HG03378 (cell line): ENCODE measurements around the gene ADRA2C.

Source experiments
- ATAC-seq: cut with Tn5 transposase; IDR thresholded peaks from one replicate; pipeline ENCODE4 v1.9.1; 2021; ENCODE audit warnings: mild to moderate bottlenecking, moderate library complexity; ENCODE audit not compliant: unreplicated experiment

Gene ADRA2C

GRCh38 chr4:3732076-3733028 is 33.8 kb upstream of the ADRA2C start:
- ATAC-seq, result no peak

DNA sequence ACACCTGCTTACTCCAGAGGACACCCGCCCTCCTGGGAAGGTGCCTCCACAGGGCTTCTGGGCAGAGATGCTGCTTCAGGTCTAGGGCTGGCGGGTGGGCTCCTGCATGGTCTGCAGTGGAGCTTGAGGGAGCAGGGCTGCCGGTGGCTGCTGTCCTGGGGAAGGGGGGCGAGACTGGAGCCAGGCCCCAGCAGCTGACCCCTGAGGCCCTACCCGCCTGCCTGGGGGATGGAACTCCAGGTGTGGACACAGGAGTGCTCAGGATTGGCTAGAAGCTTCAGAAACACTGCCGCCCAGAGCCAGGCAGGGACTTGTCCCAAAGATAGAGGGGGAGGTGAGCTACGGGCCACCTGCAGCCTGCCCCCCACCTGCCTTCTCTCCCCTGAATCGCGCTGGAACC is 33.0 kb upstream of the ADRA2C start:
- no peak for ATAC-seq

- ATAC-seq, result no peak
Measured at GRCh38 chr4:3735196-3735595, 31.0 kb upstream of the ADRA2C start.

GRCh38 chr4:3736290-3736689 is 29.9 kb upstream of the ADRA2C start:
- ATAC-seq, result no peak

DNA sequence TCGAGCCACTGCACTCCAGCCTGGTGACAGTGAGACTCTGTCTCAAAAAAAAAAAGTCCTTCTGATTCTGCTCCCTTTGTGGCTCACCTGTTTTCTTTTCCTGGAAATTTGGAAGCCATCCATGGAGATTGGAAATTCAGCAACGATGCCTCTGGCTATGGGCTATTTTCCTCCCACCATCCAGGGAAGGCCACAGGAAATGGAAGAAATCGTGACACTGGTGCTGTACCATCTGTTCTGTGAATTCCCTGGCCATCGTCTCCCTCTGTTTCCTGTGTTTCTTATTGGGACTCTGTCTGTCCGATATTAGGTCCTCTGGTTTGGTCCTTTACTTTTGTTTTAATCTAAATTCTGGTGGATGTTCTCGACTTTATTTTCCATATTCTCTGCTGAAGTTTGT is 29.4 kb upstream of the ADRA2C start:
- no peak for ATAC-seq

GRCh38 chr4:3739577-3739976 is 26.6 kb upstream of the ADRA2C start:
- no peak for ATAC-seq

- ATAC-seq, result no peak
Measured at GRCh38 chr4:3740256-3740655, 25.9 kb upstream of the ADRA2C start.

DNA sequence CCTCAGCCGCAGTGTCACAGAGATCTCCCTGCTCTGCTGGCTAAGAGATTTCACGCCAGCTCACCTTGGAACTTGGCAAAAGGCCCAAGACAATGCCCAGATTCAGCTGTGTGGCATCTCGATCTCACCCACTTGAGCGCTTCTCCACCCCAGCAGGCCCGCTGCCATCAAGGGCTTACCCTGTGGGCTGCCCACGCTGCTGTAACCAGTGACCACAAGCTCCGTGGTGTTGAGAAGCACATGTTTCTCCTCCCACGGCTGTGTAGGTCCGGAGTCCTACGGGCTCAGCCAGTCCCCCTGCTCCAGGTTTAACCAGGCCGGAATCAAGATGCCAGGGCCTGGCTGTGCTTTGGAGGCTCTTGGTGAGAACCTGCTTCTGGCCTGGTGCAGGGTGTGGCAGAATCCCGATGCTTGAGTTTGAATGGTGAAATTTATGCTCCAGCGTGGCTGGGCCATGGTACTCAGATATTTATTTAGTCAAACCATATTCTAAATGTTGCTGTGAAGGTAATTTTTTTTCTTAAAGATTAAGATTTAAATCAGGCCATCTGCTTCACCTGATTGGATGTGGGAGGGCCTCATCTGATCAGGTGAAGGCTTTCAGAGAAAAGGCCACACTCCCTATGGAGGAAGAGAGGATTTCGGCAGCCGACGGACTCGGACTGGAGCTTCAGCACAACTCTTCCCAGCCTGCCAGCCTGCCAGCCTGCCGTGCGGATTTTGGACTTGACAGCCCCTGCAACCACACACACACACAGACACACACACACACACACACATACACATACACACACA is 24.8 kb upstream of the ADRA2C start:
- ATAC-seq, result no peak

DNA sequence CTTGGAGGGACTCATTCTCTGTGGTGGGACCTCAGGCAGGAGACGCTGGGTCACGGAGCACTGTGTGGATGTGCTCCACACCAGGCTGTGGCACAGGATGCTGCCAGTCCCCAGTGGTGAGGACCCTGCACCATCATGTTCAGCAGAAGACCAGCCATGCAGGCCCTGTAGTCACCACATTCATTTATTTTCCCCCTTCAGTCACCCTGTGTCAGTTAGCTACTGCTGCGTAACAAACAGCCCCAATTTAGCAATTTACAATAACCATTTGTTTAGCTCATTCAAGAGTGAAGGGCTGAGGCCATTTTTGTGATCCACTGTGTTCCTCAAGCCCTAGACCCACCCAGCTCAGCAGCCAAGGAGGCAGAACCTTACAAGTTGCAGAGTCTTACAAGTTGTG is 23.6 kb upstream of the ADRA2C start:
- no peak for ATAC-seq

- no peak for ATAC-seq
Measured at GRCh38 chr4:3744232-3744631, 22.0 kb upstream of the ADRA2C start.

DNA sequence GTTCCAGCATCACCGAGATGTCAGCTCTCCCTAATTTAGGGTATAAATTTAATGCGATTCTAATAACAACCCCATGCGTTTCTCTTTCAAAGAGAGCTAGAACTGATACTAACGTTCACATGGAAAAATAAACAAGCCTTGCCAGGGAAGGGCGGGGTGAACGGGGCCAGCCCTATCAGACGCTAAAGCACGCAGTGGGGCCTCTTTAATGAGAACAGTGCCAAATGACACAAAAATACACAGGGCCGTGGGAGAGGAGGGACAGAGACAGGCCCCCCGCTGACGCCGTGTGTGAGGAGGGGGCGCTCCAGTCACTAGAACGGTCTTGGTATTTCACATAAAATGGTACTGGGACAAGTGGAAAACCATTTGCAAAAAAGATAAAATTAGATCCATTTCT is 21.3 kb upstream of the ADRA2C start:
- ATAC-seq, result no peak

GRCh38 chr4:3745886-3746656 is 20.1 kb upstream of the ADRA2C start:
- no peak for ATAC-seq

DNA sequence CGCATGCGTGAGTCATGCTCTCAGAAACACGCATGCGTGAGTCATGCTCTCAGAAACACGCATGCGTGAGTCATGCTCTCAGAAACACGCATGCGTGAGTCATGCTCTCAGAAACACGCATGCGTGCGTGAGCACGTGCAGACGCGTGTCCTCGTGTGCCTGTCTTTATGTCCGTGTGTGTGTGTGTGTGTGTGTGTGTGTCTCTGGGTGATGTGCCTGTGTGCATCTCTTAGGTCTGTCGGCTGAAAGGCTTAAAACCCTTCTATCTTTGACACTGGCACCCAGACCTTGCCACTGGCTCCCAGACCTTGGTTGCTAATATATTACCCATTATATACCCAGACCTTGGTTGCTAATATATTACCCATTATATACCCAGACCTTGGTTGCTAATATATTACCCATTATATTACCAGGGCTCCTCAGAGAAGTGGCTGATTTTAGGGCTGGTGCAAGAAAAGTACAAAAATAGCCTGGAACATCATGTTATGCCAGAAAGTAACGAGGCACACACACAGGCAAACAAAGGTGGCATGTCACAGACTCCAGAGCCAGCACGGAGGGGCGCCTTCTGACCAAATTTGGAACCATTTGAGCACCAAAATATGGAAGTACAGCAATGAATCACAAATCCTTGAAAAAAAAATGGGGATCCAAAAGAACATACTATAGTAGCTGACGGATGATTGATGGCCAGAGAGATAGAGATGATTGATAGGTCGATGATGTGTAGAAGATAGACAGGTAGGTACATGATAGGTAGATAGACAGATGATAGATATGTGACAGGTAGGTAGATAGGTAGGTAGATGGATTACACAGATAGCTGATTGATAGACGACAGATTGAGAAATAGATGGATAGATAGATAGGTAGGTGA is 19.2 kb upstream of the ADRA2C start:
- ATAC-seq, result no peak

DNA sequence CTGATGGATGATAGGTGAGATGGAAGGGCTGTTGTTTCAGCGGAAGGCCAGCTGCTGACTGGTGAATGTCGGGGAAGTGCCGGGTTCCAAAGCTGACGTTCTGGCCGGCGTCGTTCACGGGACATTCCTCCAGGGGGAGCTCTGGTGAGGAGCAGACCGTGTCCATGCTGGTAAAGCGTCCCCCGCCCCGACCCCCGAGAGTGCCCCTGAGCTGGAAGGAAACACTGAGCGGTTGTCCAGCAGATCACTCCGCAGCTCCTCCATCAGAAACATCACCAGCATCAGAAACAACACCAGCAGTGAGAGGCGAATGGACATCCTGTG is 18.6 kb upstream of the ADRA2C start:
- no peak for ATAC-seq

DNA sequence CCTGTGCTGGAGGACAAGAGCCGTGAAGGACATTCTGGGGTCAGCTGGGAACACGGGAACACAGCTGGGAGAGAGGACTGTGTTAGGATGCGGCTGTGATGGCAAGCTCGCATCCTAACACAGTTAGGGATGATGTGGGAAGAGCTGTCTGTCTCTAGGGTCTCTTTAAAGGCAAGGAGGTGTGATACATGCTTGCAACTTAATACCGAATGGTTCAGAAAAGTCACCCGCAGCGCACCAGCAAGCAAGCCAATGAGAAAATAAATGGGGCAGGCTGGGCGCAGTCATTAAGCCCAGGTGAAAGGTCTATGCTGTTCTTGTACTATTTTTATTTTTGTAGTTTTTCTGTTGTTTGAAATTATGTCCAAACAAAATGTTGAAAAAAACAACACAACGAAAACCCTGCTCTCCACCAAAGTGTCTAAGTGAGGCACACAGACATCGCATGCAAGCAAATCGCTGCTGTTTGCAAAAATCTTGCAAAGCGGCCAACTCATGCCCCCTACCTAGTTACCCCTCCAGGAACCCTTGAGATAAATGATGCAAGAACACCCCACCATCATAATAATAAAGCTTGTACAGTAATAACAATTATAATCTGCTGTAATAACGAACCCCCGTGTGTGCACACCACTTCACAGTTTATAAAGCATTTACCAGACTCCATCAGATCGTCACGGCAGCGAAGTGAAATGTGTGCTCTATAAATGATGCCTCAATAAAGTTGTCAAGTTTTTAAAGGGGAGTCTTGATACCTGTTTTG is 17.9 kb upstream of the ADRA2C start:
- ATAC-seq, result no peak

DNA sequence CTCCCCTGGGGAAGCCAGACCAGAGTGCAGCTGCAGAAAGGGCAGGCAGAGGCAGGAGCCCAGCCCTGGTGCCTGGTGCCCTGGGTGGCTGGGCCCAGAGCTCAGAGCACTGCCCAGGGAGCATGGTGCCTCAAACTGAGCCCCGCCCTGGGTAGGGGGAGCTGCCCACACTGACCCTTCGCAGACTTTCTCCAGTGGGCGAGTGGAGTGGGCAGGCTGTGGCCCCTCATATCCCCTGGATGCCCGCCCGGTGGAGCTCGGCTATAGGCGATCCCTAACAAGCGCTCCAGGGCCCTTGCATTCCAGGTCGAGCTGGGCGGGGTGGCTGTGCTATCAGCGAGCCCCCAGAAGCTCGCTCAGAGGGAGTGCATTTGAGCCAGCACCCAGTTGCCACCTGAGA is 17.1 kb upstream of the ADRA2C start:
- ATAC-seq, result no peak

DNA sequence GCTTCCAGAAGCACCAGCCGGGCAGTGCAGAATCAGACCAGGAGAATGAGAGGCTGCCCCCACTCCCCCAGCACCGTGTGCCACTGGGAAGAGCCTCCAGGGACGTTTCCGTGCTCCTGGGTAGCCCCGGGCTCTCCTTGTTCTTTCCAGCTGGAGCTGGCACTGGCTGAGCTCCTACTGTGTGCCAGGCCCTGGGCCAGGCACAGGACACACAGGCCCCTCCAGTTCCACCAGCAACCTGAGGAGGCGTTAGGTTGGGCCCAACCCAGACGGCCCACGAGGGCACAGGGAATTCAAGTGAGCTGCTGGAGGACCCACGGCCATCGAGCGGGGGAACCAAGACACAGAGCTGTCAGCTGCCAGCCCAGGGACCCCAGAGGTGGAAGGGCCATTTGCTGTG is 15.9 kb upstream of the ADRA2C start:
- ATAC-seq, result no peak

DNA sequence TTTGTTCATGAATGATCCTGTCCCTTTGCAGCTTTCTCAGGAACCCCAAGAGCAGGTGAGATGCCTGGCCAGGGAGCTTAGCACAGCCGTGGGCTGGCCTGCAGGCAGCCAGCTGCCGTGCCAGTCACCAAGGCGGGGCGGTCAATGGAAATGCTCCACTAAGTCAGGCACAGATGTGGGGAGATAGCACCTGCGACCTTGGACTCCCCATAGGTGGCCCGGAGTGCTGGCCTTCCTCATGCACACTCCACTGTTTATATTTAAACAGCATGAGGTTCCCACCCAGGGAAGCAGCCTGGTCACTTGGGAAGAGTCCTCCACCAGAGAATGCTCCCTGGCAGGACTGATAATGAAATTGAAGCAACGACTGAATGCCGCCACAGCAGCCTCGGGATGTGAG is 14.2 kb upstream of the ADRA2C start:
- no peak for ATAC-seq

- no peak for ATAC-seq
Measured at GRCh38 chr4:3753726-3754412, 12.3 kb upstream of the ADRA2C start.
